K562 (cell line): ENCODE data around the gene ABHD16B. TPM values are rescaled to one million over a fixed set of nuclear protein-coding genes. Genes with fewer than 3 reads are reported as not detected.
A peak's percentile ranks its signal among the peaks of the same experiment; 100 is the strongest.

Experiments
- ERF ChIP-seq: fragments of 450-650 bp; formaldehyde crosslinking; IDR thresholded peaks from 2 replicates; pipeline ENCODE4 v1.4.0; 2020; ENCODE audit warnings: mild to moderate bottlenecking, mixed read lengths
- ETS2 ChIP-seq: IDR thresholded peaks from 2 replicates; pipeline ENCODE4 v1.6.1; 2016; ENCODE audit warnings: borderline replicate concordance, missing genetic modification characterization, mild to moderate bottlenecking, moderate library complexity, missing compliant biosample characterization; ENCODE audit not compliant: poor library complexity, severe bottlenecking
- EZH2 ChIP-seq: IDR thresholded peaks from 2 replicates; pipeline ENCODE4 v1.6.1; 2012; ENCODE audit warnings: low read depth, mild to moderate bottlenecking, inconsistent platforms, low read length, borderline replicate concordance
- HSF4 ChIP-seq: fragments of 250-450 bp; sonication (Bioruptor Pico); IDR thresholded peaks from 2 replicates; pipeline ENCODE4 v2.1.2; 2022; ENCODE audit warnings: mild to moderate bottlenecking, moderate library complexity, borderline replicate concordance
- KDM4B ChIP-seq, 2 experiments: fragments of 450-650 bp in 1 of 2; sonication (generic) in 1 of 2; IDR thresholded peaks; 2 replicates each; pipeline ENCODE4 v1.6.1; 2016 to 2017; ENCODE audit warnings: borderline replicate concordance in 2 of 2, antibody characterized with exemption in 1 of 2, low read depth in 1 of 2, mild to moderate bottlenecking in 1 of 2
- KHSRP ChIP-seq: fragments of 450-650 bp; IDR thresholded peaks from 2 replicates; pipeline ENCODE4 v1.6.1; 2017
- LCOR ChIP-seq: sonication (generic); formaldehyde crosslinking; IDR thresholded peaks from 2 replicates; pipeline ENCODE4 v1.8.0; 2022; ENCODE audit warnings: mild to moderate bottlenecking, missing genetic modification reagents
- LEF1 ChIP-seq: fragments of 450-650 bp; IDR thresholded peaks from 2 replicates; pipeline ENCODE4 v1.6.1; 2016; ENCODE audit warnings: mild to moderate bottlenecking
- MBD2 ChIP-seq: sonication (generic); IDR thresholded peaks from 2 replicates; pipeline ENCODE4 v1.6.1; 2016; ENCODE audit warnings: low read depth, borderline replicate concordance
- MCM3 ChIP-seq: fragments of 450-650 bp; IDR thresholded peaks from 2 replicates; pipeline ENCODE4 v1.6.1; 2016
- OTX1 ChIP-seq: fragments of 450-650 bp; formaldehyde crosslinking; IDR thresholded peaks from 2 replicates; pipeline ENCODE4 v1.4.0; 2022; ENCODE audit warnings: mild to moderate bottlenecking
- POU5F1 ChIP-seq: fragments of 150-350 bp; IDR thresholded peaks from 2 replicates; pipeline ENCODE4 v1.6.1; 2014; ENCODE audit warnings: borderline replicate concordance, low read length, low read depth, mild to moderate bottlenecking; ENCODE audit not compliant: partially characterized antibody
- PYGO2 ChIP-seq: fragments of 450-650 bp; IDR thresholded peaks from 2 replicates; pipeline ENCODE4 v1.6.1; 2016; ENCODE audit warnings: mild to moderate bottlenecking, missing genetic modification characterization, moderate library complexity, missing compliant biosample characterization
- RHOXF2B ChIP-seq: fragments of 250-450 bp; sonication (Bioruptor Pico); conservative IDR thresholded peaks from 2 replicates; pipeline ENCODE4 v1.5.1; 2021
- SPI1 ChIP-seq: IDR thresholded peaks from 2 replicates; pipeline ENCODE4 v1.6.1; 2011; ENCODE audit warnings: low read depth, low read length, control low read depth, borderline replicate concordance
- SRSF7 ChIP-seq: fragments of 200-400 bp; formaldehyde crosslinking; optimal IDR thresholded peaks from 2 replicates; pipeline ENCODE3; 2017; ENCODE audit warnings: mild to moderate bottlenecking, low read depth, low read length
- TCF7 ChIP-seq: sonication (generic); IDR thresholded peaks from 2 replicates; pipeline ENCODE4 v1.6.1; 2016; ENCODE audit warnings: antibody characterized with exemption, borderline replicate concordance
- TCFL5 ChIP-seq: fragments of 250-450 bp; sonication (Bioruptor Pico); conservative IDR thresholded peaks from 2 replicates; pipeline ENCODE4 v1.6.1; 2021; ENCODE audit warnings: mild to moderate bottlenecking, moderate library complexity, matching md5 sums
- XRCC3 ChIP-seq: fragments of 450-650 bp; IDR thresholded peaks from 2 replicates; pipeline ENCODE4 v1.6.1; 2017; ENCODE audit warnings: mild to moderate bottlenecking, moderate library complexity
- ZNF134 ChIP-seq: fragments of 250-450 bp; sonication (Bioruptor Pico); conservative IDR thresholded peaks from 2 replicates; pipeline ENCODE4 v1.4.0; 2020
- ZNF174 ChIP-seq: fragments of 250-450 bp; sonication (Bioruptor Pico); IDR thresholded peaks from 2 replicates; pipeline ENCODE4 v1.4.0; 2020; ENCODE audit warnings: mild to moderate bottlenecking
- ZNF184 ChIP-seq: sonication (generic); formaldehyde crosslinking; IDR thresholded peaks from 2 replicates; pipeline ENCODE4 v1.5.0; 2020; ENCODE audit warnings: missing genetic modification reagents
- polyA plus RNA-seq, 8 experiments: library from polyadenylated mRNA; depleted of rRNA in 4 of 8; stranded (reverse) in 5 of 8; unstranded in 3 of 8; fragments of >200 nt; fragmentation: Nextera tagmentation in 2 of 8; fragmentation: Illumina TruSeq in 1 of 8; extraction: Ambion mirVana in 2 of 8; extraction: Trizol in 1 of 8; gene quantifications; 2 replicates each; pipeline versions ENCODE4 v1.2.1 to v1.2.3, GENCODE V29; 2011 to 2014; ENCODE audit warnings: inconsistent platforms in 1 of 8, missing spikeins in 1 of 8
- total RNA-seq, 7 experiments: library from RNA; depleted of rRNA in 6 of 7; stranded (reverse); fragments of >200 nt in 6 of 7; fragmentation: Illumina TruSeq in 2 of 7; extraction: Trizol in 2 of 7; gene quantifications; 2 replicates each; pipeline versions ENCODE4 v1.2.1 to v1.2.3, GENCODE V29; 2011 to 2021; ENCODE audit warnings: low replicate concordance in 1 of 7
- TF ChIP-seq, protein P1 (sequence below): sonication (generic); formaldehyde crosslinking; IDR thresholded peaks from 2 replicates; pipeline ENCODE4 v1.8.0; 2022; ENCODE audit warnings: mild to moderate bottlenecking, missing genetic modification reagents
- TF ChIP-seq, protein P2 (sequence below), 2 experiments: fragments of 450-650 bp in 1 of 2; sonication (generic) in 1 of 2; formaldehyde crosslinking; conservative IDR thresholded peaks; 2 replicates each; pipeline versions ENCODE4 v1.4.0 to v1.8.1; 2020 to 2022; ENCODE audit warnings: mild to moderate bottlenecking in 1 of 2, missing genetic modification reagents in 1 of 2
- TF ChIP-seq, protein P3 (sequence below): sonication (generic); formaldehyde crosslinking; IDR thresholded peaks from 2 replicates; pipeline ENCODE4 v1.8.0; 2023; ENCODE audit warnings: mild to moderate bottlenecking, missing genetic modification reagents

ABHD16B gene
- total and polyA plus RNA-seq, 9 of the 15 experiments (the other 6 are each of a cell fraction or from before 2014, with no cell fraction given) = not detected

DNA sequence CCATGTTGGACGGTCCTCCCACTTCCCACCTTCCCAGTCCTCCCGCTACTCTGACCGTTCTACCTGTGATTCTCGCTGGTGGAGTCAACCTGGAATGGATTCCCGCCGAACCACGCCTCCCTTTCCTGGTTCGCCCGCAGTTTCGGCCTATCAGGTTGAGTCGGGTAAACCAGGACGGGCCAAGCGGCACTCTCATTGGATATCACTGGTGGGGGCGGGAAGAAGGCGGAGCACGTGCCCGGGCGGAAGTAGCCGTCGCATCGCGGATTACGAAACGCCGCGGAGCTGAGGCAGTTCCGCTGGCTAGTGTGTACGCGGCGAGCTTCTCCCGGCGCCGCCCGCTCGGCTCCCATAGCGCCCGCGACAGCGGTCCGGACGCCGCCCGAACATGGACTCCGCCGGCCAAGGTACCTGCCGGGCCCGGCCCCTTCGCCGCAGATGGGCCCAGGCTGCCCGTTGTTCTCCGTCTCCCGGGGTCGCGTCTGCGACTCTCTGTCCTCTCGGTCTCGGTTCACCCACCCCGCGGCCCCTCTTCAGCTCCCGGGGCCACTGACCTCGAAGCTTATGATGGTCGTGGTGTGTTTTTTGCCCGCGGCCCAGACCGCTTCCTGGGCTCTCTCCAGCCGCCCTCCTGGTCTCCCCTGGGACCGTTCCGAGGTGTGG is 3.8 kb downstream of the ABHD16B start, which contains the start of gene TPD52L2 (continued):
- no peak for TF ChIP-seq POU5F1
- no peak for TF ChIP-seq SRSF7
- no peak for TF ChIP-seq XRCC3
- TF ChIP-seq ZNF184 = no peak
- TF ChIP-seq MBD2 = peak; percentile 93
- TF ChIP-seq, protein P1, sequence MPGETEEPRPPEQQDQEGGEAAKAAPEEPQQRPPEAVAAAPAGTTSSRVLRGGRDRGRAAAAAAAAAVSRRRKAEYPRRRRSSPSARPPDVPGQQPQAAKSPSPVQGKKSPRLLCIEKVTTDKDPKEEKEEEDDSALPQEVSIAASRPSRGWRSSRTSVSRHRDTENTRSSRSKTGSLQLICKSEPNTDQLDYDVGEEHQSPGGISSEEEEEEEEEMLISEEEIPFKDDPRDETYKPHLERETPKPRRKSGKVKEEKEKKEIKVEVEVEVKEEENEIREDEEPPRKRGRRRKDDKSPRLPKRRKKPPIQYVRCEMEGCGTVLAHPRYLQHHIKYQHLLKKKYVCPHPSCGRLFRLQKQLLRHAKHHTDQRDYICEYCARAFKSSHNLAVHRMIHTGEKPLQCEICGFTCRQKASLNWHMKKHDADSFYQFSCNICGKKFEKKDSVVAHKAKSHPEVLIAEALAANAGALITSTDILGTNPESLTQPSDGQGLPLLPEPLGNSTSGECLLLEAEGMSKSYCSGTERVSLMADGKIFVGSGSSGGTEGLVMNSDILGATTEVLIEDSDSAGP (CRISPR knock-in tag) = no peak
- TF ChIP-seq EZH2 = no peak
- peak; percentile 76 for TF ChIP-seq LEF1
- no peak; the same call in 1 of the 2 replicates for TF ChIP-seq TCF7
- TF ChIP-seq LCOR (CRISPR knock-in tag) = peak; percentile 47; the same call in 1 of the 2 replicates
- peak; percentile 69 for TF ChIP-seq SPI1
- no peak for TF ChIP-seq ZNF174 (CRISPR knock-in tag)
- TF ChIP-seq ERF (CRISPR knock-in tag) = no peak
- no peak for TF ChIP-seq PYGO2
- no peak for TF ChIP-seq RHOXF2B
- no peak for TF ChIP-seq MCM3
- no peak for TF ChIP-seq HSF4 (CRISPR knock-in tag)
- TF ChIP-seq OTX1 = no peak
- no peak for TF ChIP-seq ZNF134
- TF ChIP-seq, protein P2, sequence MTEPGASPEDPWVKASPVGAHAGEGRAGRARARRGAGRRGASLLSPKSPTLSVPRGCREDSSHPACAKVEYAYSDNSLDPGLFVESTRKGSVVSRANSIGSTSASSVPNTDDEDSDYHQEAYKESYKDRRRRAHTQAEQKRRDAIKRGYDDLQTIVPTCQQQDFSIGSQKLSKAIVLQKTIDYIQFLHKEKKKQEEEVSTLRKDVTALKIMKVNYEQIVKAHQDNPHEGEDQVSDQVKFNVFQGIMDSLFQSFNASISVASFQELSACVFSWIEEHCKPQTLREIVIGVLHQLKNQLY (CRISPR knock-in tag; conservative IDR thresholded peaks at IDR 0.05) = no peak
- TF ChIP-seq KDM4B (IDR thresholded peaks at IDR 0.05; ENCODE audit: borderline replicate concordance in 2 of 2, low read depth in 1 of 2) = peak in 1 of 2 experiments; percentile 78; a peak in 1 of 4 replicates
- TF ChIP-seq ETS2 (tag) = no peak
- TF ChIP-seq TCFL5 = no peak
- 0 out of 2 replicates have a peak, but pooled peaks have one; percentile 19 for TF ChIP-seq KHSRP
- TF ChIP-seq, protein P3, sequence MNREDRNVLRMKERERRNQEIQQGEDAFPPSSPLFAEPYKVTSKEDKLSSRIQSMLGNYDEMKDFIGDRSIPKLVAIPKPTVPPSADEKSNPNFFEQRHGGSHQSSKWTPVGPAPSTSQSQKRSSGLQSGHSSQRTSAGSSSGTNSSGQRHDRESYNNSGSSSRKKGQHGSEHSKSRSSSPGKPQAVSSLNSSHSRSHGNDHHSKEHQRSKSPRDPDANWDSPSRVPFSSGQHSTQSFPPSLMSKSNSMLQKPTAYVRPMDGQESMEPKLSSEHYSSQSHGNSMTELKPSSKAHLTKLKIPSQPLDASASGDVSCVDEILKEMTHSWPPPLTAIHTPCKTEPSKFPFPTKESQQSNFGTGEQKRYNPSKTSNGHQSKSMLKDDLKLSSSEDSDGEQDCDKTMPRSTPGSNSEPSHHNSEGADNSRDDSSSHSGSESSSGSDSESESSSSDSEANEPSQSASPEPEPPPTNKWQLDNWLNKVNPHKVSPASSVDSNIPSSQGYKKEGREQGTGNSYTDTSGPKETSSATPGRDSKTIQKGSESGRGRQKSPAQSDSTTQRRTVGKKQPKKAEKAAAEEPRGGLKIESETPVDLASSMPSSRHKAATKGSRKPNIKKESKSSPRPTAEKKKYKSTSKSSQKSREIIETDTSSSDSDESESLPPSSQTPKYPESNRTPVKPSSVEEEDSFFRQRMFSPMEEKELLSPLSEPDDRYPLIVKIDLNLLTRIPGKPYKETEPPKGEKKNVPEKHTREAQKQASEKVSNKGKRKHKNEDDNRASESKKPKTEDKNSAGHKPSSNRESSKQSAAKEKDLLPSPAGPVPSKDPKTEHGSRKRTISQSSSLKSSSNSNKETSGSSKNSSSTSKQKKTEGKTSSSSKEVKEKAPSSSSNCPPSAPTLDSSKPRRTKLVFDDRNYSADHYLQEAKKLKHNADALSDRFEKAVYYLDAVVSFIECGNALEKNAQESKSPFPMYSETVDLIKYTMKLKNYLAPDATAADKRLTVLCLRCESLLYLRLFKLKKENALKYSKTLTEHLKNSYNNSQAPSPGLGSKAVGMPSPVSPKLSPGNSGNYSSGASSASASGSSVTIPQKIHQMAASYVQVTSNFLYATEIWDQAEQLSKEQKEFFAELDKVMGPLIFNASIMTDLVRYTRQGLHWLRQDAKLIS (CRISPR knock-in tag) = peak; percentile 14; the same call in 1 of the 2 replicates
